ENCODE results near the gene HPCA. TPM values are rescaled to one million over a fixed set of nuclear protein-coding genes. Genes with fewer than 3 reads are reported as not detected.

HPCA gene
- total and polyA plus RNA-seq, 2 of the 8 experiments (the other 6 are each of a cell fraction or from before 2014, with no cell fraction given): 0.70 to 1.4 TPM

DNA sequence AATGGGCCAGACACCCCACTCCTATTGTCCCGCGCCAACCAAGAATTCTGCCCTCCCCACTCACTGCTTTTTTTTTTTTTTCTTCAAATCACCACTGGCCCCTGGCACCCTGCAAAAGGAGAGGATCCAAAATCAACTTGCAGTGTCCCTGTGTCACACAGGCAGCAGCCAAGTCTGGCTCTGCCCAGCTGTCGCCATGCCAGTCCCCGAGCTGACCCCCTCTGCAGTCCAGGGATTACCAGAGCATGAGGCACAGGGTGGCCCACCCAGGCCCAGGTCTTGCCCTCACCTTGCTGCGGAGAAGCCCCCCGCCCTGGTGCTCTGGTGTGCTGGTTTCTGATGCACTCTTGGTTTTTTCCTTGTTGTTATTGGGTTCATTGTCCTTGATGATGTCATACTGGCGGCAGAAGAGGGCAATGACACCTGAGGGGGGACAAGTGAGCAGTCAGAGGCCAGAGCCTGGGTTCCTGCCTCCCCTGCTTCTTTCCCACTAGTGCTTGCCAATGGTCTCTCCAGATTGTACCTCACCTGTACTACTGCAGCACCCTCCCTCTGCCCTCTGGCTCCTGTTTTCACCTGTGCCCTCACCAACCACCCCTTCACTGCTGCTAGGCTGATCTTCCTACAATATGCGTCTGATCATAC, 21.8 kb upstream of the HPCA start (continued):
- TF ChIP-seq TBP (IDR thresholded peaks at IDR 0.05; ENCODE audit: low read depth, low read length) (no peak), YY1 (IDR thresholded peaks at IDR 0.05; ENCODE audit: low read depth, low read length) (no peak), CBX8 (IDR thresholded peaks at IDR 0.05; ENCODE audit: borderline replicate concordance, low read depth, low read length) (no peak), KDM4A (IDR thresholded peaks at IDR 0.05; ENCODE audit: low read depth, low read length, severe bottlenecking) (no peak)
